ENCODE results near the gene ADCY2. TPM values are rescaled to one million over a fixed set of nuclear protein-coding genes. Genes with fewer than 3 reads are reported as not detected.

ADCY2 gene
- total RNA-seq, result 13.4 TPM

DNA sequence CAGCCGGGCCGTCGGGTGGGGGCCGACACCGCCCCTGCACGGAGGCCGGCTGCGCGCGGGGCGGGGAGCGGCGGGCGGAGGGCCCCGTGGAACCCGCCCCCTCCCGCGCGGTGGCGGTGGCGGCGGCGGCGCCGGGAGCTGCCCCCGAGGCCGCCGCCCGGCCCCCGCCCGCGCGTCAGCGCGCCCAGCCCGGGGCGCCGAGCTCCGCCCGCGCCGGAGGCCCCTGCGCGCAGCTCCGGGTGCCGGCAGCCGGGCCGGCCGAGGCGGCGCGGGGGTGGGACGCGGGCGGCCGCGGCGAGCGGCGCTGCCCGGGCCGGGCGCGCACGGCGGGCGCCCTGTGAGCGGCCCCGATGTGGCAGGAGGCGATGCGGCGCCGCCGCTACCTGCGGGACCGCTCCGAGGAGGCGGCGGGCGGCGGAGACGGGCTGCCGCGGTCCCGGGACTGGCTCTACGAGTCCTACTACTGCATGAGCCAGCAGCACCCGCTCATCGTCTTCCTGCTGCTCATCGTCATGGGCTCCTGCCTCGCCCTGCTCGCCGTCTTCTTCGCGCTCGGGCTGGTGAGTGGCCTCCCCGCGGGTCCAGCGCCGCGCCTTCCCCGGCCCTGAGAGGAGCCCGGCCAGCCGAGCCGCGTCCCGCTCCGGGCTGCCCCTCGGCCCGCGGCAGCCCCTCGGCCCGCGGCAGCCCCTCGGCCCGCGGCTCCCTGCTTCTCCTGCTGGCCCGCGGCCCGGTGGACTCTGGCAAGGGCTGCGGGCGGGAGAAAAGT, at the start of gene ADCY2:
Gene ADCY2 (plus strand): TSS at position 192 of the 766 bp plus-strand sequence. CDS start 159 bp downstream, at position 351.
- DNase-seq, result no peak

- no peak for DNase-seq
Measured at GRCh38 chr5:7347377-7347776, 48.6 kb upstream of the ADCY2 start.

- DNase-seq, result no peak
Measured at GRCh38 chr5:7348168-7348854, 47.6 kb upstream of the ADCY2 start.

GRCh38 chr5:7361593-7361992, 34.3 kb upstream of the ADCY2 start:
- no peak for DNase-seq

- no peak for DNase-seq
Measured at GRCh38 chr5:7363067-7363677, 32.8 kb upstream of the ADCY2 start.

- DNase-seq, result no peak
Measured at GRCh38 chr5:7364226-7364875, 31.6 kb upstream of the ADCY2 start.

GRCh38 chr5:7367780-7368179, 28.2 kb upstream of the ADCY2 start:
- no peak for DNase-seq

DNA sequence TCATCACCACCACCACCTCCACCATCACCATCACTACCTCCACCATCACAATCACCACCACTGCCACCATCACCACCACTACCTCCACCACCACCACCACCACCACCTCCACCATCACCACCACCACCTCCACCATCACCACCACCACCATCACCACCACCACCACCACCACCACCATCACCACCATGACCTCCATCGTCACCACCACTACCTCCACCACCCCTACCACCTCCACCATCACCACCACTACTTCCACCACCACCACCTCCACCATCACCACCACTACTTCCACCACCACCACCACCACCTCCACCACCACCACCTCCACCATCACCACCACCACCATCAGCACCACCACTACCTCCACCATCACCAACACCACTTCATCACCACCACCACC, 23.5 kb upstream of the ADCY2 start:
- no peak for DNase-seq

- DNase-seq, result no peak
Measured at GRCh38 chr5:7374186-7374585, 21.8 kb upstream of the ADCY2 start.

GRCh38 chr5:7375457-7375856, 20.5 kb upstream of the ADCY2 start:
- no peak for DNase-seq

DNA sequence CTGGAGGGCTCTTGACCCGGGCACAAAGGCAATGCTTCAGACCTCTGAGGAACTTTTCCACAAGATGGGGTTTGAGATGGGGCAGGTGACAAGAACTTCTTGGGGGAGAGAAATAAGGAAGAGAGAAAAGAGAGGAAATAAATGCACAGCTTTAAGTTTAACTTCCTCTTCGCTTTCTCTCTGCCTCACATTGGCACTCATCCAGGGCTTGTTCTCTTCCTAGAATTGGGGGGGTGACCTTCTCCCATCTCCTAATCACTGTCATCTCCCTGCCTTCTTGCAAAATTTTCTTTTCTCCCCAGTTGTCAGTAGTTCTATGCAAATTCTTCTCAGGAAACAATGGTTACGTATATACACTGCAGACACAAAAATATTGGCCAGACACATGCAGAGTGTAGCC, 19.1 kb upstream of the ADCY2 start:
- no peak for DNase-seq

GRCh38 chr5:7377761-7378160, 18.2 kb upstream of the ADCY2 start:
- DNase-seq, result no peak

DNA sequence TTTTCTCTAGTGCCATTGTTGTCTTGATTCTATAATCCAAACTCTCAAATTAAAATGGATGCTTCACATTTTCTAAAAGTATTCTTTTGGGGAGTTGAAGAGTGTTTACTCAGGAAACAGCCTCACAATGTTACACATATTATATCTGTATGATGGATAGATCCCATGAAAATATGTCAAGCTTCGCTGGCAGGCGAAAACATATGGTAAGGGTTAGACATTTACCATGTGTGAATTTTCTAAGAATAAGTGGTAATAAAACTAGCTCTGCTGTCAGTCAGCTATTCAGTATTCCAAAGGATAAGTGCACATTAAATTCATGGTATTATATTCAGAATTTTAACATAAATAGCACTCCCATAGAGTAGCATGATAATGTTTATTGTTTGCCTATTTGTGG, 13.3 kb upstream of the ADCY2 start:
- no peak for DNase-seq

GRCh38 chr5:7385681-7386080, 10.3 kb upstream of the ADCY2 start:
- no peak for DNase-seq

- DNase-seq, result no peak
Measured at GRCh38 chr5:7388553-7388952, 7.4 kb upstream of the ADCY2 start.

DNA sequence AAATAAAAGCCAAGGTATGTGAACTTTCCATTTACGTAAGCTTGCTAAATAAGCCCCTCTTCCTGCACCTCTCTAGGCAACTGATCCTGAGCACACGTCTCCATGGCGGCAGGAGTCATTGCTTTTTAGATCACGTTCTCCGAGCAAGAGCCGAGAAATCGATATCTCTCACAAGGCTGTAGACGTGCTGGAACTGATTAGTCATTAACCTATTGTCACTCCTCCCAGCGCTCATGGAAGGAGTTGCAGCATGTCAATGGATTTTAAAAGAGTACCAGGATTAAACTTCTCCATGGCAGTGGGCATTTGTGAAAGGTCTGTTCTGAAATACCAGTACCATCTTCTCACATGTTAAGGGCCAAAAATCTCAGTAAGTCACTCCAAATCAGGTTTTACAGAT, 4.7 kb upstream of the ADCY2 start:
- DNase-seq, result no peak

- no peak for DNase-seq
Measured at GRCh38 chr5:7391814-7392692, 3.9 kb upstream of the ADCY2 start.

DNA sequence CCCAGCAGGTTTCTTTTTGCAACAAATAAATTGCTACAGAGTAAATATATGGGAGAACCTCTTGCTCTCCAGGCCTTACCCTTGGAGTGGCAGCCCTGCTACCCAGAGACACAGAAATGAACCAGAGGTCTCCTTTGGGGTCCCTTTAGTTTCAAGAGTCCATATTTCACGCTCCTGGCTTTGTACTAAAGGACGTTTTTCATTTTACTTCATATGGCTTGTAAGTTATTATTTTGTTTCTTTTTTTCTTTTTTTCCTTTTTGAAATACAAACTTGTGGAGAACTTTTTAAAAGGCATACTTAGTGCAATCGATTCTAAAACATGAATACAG, 3.3 kb upstream of the ADCY2 start:
- no peak for DNase-seq

DNA sequence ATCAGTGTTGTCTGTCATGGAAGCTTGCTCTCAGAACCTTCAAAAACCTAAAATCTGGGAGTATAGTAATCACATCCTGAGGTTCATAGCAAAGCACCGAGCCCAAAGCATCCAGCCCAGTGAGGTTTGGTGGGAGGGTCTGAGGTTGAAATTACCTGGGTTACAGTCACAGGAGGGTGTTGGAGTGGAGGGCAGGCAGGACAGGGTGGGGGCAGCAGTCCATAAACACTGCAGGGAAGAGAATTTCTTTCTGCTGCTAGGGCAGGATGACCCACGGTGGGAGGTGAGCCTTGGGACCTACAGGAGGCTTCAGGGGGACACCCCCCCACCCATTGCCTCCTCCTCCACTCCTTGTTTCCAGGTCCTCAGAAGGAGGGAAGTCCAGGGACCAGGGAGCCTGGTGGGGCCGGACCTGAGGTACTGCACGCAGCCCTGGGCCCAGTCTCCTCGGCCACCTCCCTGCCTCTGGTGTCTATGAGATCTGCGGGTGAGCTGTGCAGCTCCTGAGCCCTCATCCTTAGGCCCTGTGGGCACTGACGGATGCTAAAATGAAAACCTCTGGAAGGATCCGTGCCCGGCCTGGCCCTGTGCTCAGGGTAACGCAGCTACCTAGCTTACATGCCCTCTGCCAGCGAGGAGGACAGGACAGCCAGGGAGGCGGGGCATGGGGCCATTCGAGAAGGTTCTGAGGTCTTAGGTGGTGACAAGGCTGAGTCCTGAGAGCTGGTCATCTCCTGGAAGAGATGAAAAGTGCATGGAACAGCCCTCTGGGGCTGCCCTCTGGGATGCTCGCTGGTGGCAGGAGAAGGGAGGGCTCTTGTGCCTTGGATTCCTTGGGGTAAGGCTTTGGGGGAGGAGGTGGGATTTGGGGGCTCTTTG, 1.8 kb upstream of the ADCY2 start:
- DNase-seq, result no peak

DNA sequence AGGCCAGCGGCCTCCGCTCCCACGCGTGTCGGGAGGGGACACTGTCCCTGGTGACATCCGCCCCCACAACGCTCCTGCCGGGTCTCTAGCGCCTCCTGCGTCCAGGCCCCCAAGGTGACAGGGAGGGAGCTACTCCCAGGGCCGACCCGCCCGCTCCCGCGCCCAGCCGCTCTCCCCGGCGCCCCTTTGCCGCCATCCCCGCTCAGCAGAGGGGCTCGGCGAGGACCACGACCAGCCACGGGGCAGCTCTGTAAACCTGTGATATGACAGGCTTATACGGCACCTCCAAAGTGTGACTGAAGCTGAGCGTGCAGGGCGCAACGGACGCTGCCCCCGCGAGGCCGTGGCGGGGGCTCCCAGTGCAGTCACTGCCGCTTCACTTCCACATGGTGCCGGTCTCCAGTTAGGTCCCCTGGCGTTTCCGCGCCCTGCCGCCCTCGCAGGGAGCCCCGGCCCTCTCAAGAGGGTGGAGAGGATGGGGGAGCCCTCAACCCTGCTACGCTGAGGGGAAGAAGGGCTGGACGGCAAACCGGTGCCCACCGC, 978 bp upstream of the ADCY2 start:
- DNase-seq, result no peak

- DNase-seq, result no peak
Measured at GRCh38 chr5:7395432-7395946, 449 bp upstream of the ADCY2 start.
